Measurements from ENCODE around the gene AGAP5. TPM values are rescaled to one million over a fixed set of nuclear protein-coding genes. Genes with fewer than 3 reads are reported as not detected.

The AGAP5 gene
- total and polyA plus RNA-seq, 3 donors from 2014 or later, result 19.8 to 25.5 (median 20.3) TPM

- intact Hi-C loops (cut with DNase I; ENCODE audit: low total_unique reads), result no loop called here
- WGBS, 2 donors, result 6 to 24% methylated on average over 7 to 32 of the region's 32 CpGs
These were observed 50.6 kb downstream of the AGAP5 start for GRCh38 chr10:73647211-73647874.

GRCh38 chr10:73646598-73647041 is 51.3 kb downstream of the AGAP5 start:
- no peak for DNase-seq

More at GRCh38 chr10:73647211-73647874, 50.6 kb downstream of the AGAP5 start:
- Histone ChIP-seq H3K36me3 (ENCODE audit: low read depth, missing control alignments) (no peaks in the 10 kb centered on the region), H3K4me3 (peak overlapping the region; percentile 72 to 74), H3K27ac (peak overlapping the region; percentile 14 to 15), H3K27me3 (no peaks in the 10 kb centered on the region), H3K9me3 (no peaks in the 10 kb centered on the region), H3K4me1 (peaks cover 12% of the 10 kb centered on the region)
- peak; percentile 55 for DNase-seq
- TF ChIP-seq CTCF (IDR thresholded peaks at IDR 0.05) (no peak), POLR2A (IDR thresholded peaks at IDR 0.05) (no peak)

GRCh38 chr10:73645251-73645650 is 52.7 kb downstream of the AGAP5 start:
- TF ChIP-seq CTCF (IDR thresholded peaks at IDR 0.05), result no peak
- TF ChIP-seq POLR2A (IDR thresholded peaks at IDR 0.05), result no peak
- WGBS, 2 donors, result 81 to 89% methylated on average over 3 of the region's 3 CpGs
- Histone ChIP-seq H3K36me3 (ENCODE audit: low read depth, missing control alignments) (no peaks in the 10 kb centered on the region), H3K4me3 (no peak overlapping the region), H3K27me3 (no peaks in the 10 kb centered on the region), H3K27ac (no peak overlapping the region), H3K9me3 (no peaks in the 10 kb centered on the region), H3K4me1 (peaks cover 12% of the 10 kb centered on the region)
- no peak for DNase-seq
- intact Hi-C loops (cut with DNase I; ENCODE audit: low total_unique reads), result no loop called here

More at GRCh38 chr10:73646598-73647041, 51.3 kb downstream of the AGAP5 start:
- Histone ChIP-seq H3K27me3 (no peaks in the 10 kb centered on the region), H3K9me3 (no peaks in the 10 kb centered on the region), H3K36me3 (ENCODE audit: low read depth, missing control alignments) (no peaks in the 10 kb centered on the region), H3K27ac (no peak overlapping the region), H3K4me1 (peaks cover 12% of the 10 kb centered on the region), H3K4me3 (no peak overlapping the region)
- intact Hi-C loops (cut with DNase I; ENCODE audit: low total_unique reads), result no loop called here
- 47 to 67% methylated on average over 8 to 9 of the region's 9 CpGs for WGBS, 2 donors
- TF ChIP-seq POLR2A (IDR thresholded peaks at IDR 0.05), result no peak
- no peak for TF ChIP-seq CTCF (IDR thresholded peaks at IDR 0.05)

GRCh38 chr10:73644767-73645166 is 53.1 kb downstream of the AGAP5 start:
- TF ChIP-seq POLR2A (IDR thresholded peaks at IDR 0.05) (no peak), CTCF (IDR thresholded peaks at IDR 0.05) (no peak)
- H3K9me3 ChIP-seq, result no peaks in the 10 kb centered on the region
- DNase-seq, result no peak
- intact Hi-C loops (cut with DNase I; ENCODE audit: low total_unique reads), result loop anchor here (5.0 kb wide), 1 partner anchor 117 kb away; no protein-coding TSS in a partner anchor
- H3K27me3 ChIP-seq, result no peaks in the 10 kb centered on the region
- peaks cover 12% of the 10 kb centered on the region for H3K4me1 ChIP-seq
- 55 to 73% methylated on average over 1 of the region's 1 CpG for WGBS, 2 donors
- no peaks in the 10 kb centered on the region for H3K36me3 ChIP-seq (ENCODE audit: low read depth, missing control alignments)
- H3K27ac ChIP-seq, result no peak overlapping the region
- H3K4me3 ChIP-seq, result no peak overlapping the region

All from testis (tissue), 3 donors.